Mammary epithelial cell (primary cell): ENCODE measurements around the gene PLEKHA6.

Experiments
- CTCF ChIP-seq, 2 donors: IDR thresholded peaks in 1 of 2; conservative IDR thresholded peaks in 1 of 2; 2 replicates each; pipeline ENCODE4 v1.5.1; 2011 to 2012; ENCODE audit warnings: inconsistent platforms in 2 of 2, low read length in 2 of 2, mild to moderate bottlenecking in 2 of 2, control low read depth in 1 of 2, low read depth in 1 of 2; ENCODE audit not compliant: insufficient read depth in 1 of 2; ENCODE audit errors: extremely low read depth in 1 of 2
- EZH2 ChIP-seq: IDR thresholded peaks from 2 replicates; pipeline ENCODE4 v1.6.1; 2012; ENCODE audit warnings: low read length, inconsistent platforms, borderline replicate concordance

- TF ChIP-seq CTCF (conservative IDR thresholded peaks at IDR 0.05 in 1 of 2, IDR thresholded peaks at IDR 0.05 in 1 of 2; ENCODE audit: extremely low read depth in 1 of 2, insufficient read depth in 1 of 2, low read depth in 1 of 2, low read length in 2 of 2) = no peak
- no peak for TF ChIP-seq EZH2
These were observed 21.4 kb downstream of the PLEKHA6 start for GRCh38 chr1:204338360-204338759.
